ENCODE data around the gene FERMT3. TPM values are rescaled to one million over a fixed set of nuclear protein-coding genes. Genes with fewer than 3 reads are reported as not detected.

The FERMT3 gene
- polyA plus RNA-seq, 1 of the 3 experiments (the other 2 are of a cell fraction) = 1.4 TPM

GRCh38 chr11:64185175-64185692 is 21.3 kb upstream of the FERMT3 start (continued):
- peak; percentile 99 for TF ChIP-seq MAX (IDR thresholded peaks at IDR 0.05; ENCODE audit: low read depth)
- no peak for TF ChIP-seq JUND (IDR thresholded peaks at IDR 0.05)
- TF ChIP-seq USF2 (IDR thresholded peaks at IDR 0.05; ENCODE audit: borderline replicate concordance, low read depth, low read length) = peak; percentile 21; the same call in 1 of the 2 replicates
- no peak for TF ChIP-seq TEAD4 (IDR thresholded peaks at IDR 0.05; ENCODE audit: borderline replicate concordance, insufficient read depth)
- no peak for TF ChIP-seq SIN3A (IDR thresholded peaks at IDR 0.05; ENCODE audit: borderline replicate concordance, low read depth, low read length)
- peak; percentile 81 for TF ChIP-seq MXI1 (IDR thresholded peaks at IDR 0.05; ENCODE audit: low read depth, low read length)
- TF ChIP-seq SMC3 (IDR thresholded peaks at IDR 0.05; ENCODE audit: low read depth, low read length) = no peak
- TF ChIP-seq RCOR1 (IDR thresholded peaks at IDR 0.05; ENCODE audit: low read length) = no peak
- no peak for TF ChIP-seq RAD21 (IDR thresholded peaks at IDR 0.05; ENCODE audit: low read length)
- no peak for TF ChIP-seq IRF3 (IDR thresholded peaks at IDR 0.05; ENCODE audit: low read depth, low read length)
- TF ChIP-seq FOSL2 (IDR thresholded peaks at IDR 0.05; ENCODE audit: borderline replicate concordance, low read depth) = no peak
- no peak for TF ChIP-seq NFIC (IDR thresholded peaks at IDR 0.05; ENCODE audit: borderline replicate concordance)
- peak; percentile 98 for TF ChIP-seq TAF1 (IDR thresholded peaks at IDR 0.05; ENCODE audit: borderline replicate concordance, low read depth, low read length)
- TF ChIP-seq POLR2AphosphoS5 (IDR thresholded peaks at IDR 0.05; ENCODE audit: low read depth, low read length) = peak; percentile 98
- TF ChIP-seq ELF1 (IDR thresholded peaks at IDR 0.05) = peak; percentile 26; the same call in 1 of the 2 replicates
- TF ChIP-seq RXRA (IDR thresholded peaks at IDR 0.05; ENCODE audit: borderline replicate concordance, low read depth) = no peak

GRCh38 chr11:64185693-64186491 is 20.6 kb upstream of the FERMT3 start, which contains the start of gene STIP1:
Gene STIP1 (plus strand): TSS chr11:64186171. CDS start chr11:64186262, 91 bp downstream.
- H3K4me1 ChIP-seq (ENCODE audit: control insufficient read depth in 1 of 2, insufficient read depth in 2 of 2, low read depth in 1 of 2, low read length in 1 of 2) = peaks cover 9 to 25% of the 10 kb centered on the region in 2 experiments; a peak in 3 of 4 replicates
- peaks cover 19% of the 10 kb centered on the region for H3F3A ChIP-seq (replicated peaks; ENCODE audit: insufficient read depth)
- H3K9me3 ChIP-seq = no peaks in the 10 kb centered on the region
- peak within 1 kb of the TSS; percentile 78 for H3K9ac ChIP-seq
- DNase-seq = peak; percentile 96
- no peaks in the 10 kb centered on the region for H3K9me2 ChIP-seq
- H2AFZ ChIP-seq (ENCODE audit: low read depth) = peak within 1 kb of the TSS; percentile 32; the same call in 1 of the 2 replicates
- H3K4me3 ChIP-seq (ENCODE audit: low read depth in 2 of 2, low read length in 1 of 2) = peak within 1 kb of the TSS; percentile 59 to 67
- peak within 1 kb of the TSS; percentile 83 for H3K4me2 ChIP-seq
- H3K36me3 ChIP-seq (replicated peaks in 1 of 2; ENCODE audit: control insufficient read depth in 1 of 2, insufficient read depth in 2 of 2, low read length in 1 of 2) = peaks cover 0 to 8% of the 10 kb centered on the region in 2 experiments
- peaks cover 30% of the 10 kb centered on the region for H3K79me2 ChIP-seq (ENCODE audit: insufficient read depth)
- peaks cover 20% of the 10 kb centered on the region for H4K20me1 ChIP-seq (ENCODE audit: insufficient read depth)
- ChIA-PET POLR2A (interaction anchor here (0.6 to 1.9 kb wide), 14 partner anchors 15 to 1314 kb away, joined by 3 to 9 read pairs (median 4); partner anchors contain the start of gene NUDT22), CTCF (interaction anchor here (1.0 to 2.7 kb wide), 9 partner anchors 9 to 242 kb away, joined by 3 to 10 read pairs (median 5); partner anchors contain the start of gene FERMT3)
- no peaks in the 10 kb centered on the region for H3K27me3 ChIP-seq (ENCODE audit: insufficient read depth)
- 1% methylated on average over 12 of the region's 74 CpGs for WGBS (ENCODE audit: low lambda C conversion rate)
- peak within 1 kb of the TSS; percentile 88 to 90 for H3K27ac ChIP-seq (ENCODE audit: low read depth in 2 of 2, low read length in 1 of 2)
- TF ChIP-seq ZBTB33 (IDR thresholded peaks at IDR 0.05; ENCODE audit: borderline replicate concordance, low read depth) (no peak), CHD2 (IDR thresholded peaks at IDR 0.05; ENCODE audit: low read length, partially characterized antibody) (peak; percentile 97), TEAD4 (IDR thresholded peaks at IDR 0.05; ENCODE audit: borderline replicate concordance, insufficient read depth) (no peak), CTCF (IDR thresholded peaks at IDR 0.05) (peak; percentile 29; the same call in 1 of the 2 replicates), PBX3 (IDR thresholded peaks at IDR 0.05) (peak; percentile 99), SMC3 (IDR thresholded peaks at IDR 0.05; ENCODE audit: low read depth, low read length) (no peak), ELF1 (IDR thresholded peaks at IDR 0.05) (peak; percentile 67), JUND (IDR thresholded peaks at IDR 0.05) (no peak), EZH2phosphoT487 (IDR thresholded peaks at IDR 0.05; ENCODE audit: borderline replicate concordance, low read depth) (no peak), POLR2AphosphoS5 (IDR thresholded peaks at IDR 0.05; ENCODE audit: low read depth, low read length) (peak; percentile 83; the same call in 1 of the 2 replicates), FOSL2 (IDR thresholded peaks at IDR 0.05; ENCODE audit: borderline replicate concordance, low read depth) (no peak)

Data from SK-N-SH (cell line).